ENCODE data around the gene XYLB.

XYLB gene

GRCh38 chr3:38364721-38365400 lies 18.3 kb downstream of the XYLB start:
- no peak for DNase-seq (ENCODE audit: low read depth)

GRCh38 chr3:38365469-38366062 lies 19.0 kb downstream of the XYLB start:
- no peak for DNase-seq (ENCODE audit: low read depth)

- no peak for DNase-seq (ENCODE audit: low read depth)
Observed at GRCh38 chr3:38366082-38366481, 19.5 kb downstream of the XYLB start.

GRCh38 chr3:38367779-38368178 lies 21.2 kb downstream of the XYLB start:
- DNase-seq (ENCODE audit: low read depth): no peak

GRCh38 chr3:38368238-38368637 lies 21.7 kb downstream of the XYLB start:
- no peak for DNase-seq (ENCODE audit: low read depth)

GRCh38 chr3:38369186-38369585 lies 22.6 kb downstream of the XYLB start:
- DNase-seq (ENCODE audit: low read depth): no peak

- DNase-seq (ENCODE audit: low read depth): no peak
Observed at GRCh38 chr3:38370149-38370548, 23.6 kb downstream of the XYLB start.

- DNase-seq (ENCODE audit: low read depth): no peak
Observed at GRCh38 chr3:38370861-38371260, 24.3 kb downstream of the XYLB start.

- DNase-seq (ENCODE audit: low read depth): no peak
Observed at GRCh38 chr3:38371541-38372213, 25.1 kb downstream of the XYLB start.

GRCh38 chr3:38372214-38372601 lies 25.6 kb downstream of the XYLB start:
- DNase-seq (ENCODE audit: low read depth): no peak

- no peak for DNase-seq (ENCODE audit: low read depth)
Observed at GRCh38 chr3:38374221-38374620, 27.6 kb downstream of the XYLB start.

GRCh38 chr3:38375072-38375471 lies 28.5 kb downstream of the XYLB start:
- no peak for DNase-seq (ENCODE audit: low read depth)

- no peak for DNase-seq (ENCODE audit: low read depth)
Observed at GRCh38 chr3:38375488-38376097, 29.0 kb downstream of the XYLB start.

- no peak for DNase-seq (ENCODE audit: low read depth)
Observed at GRCh38 chr3:38376098-38376816, 29.7 kb downstream of the XYLB start.

- no peak for DNase-seq (ENCODE audit: low read depth)
Observed at GRCh38 chr3:38379201-38379770, 32.7 kb downstream of the XYLB start.

GRCh38 chr3:38382506-38383080 lies 36.0 kb downstream of the XYLB start:
- no peak for DNase-seq (ENCODE audit: low read depth)

- no peak for DNase-seq (ENCODE audit: low read depth)
Observed at GRCh38 chr3:38383156-38383875, 36.7 kb downstream of the XYLB start.

GRCh38 chr3:38386992-38387750 lies 40.6 kb downstream of the XYLB start:
- DNase-seq (ENCODE audit: low read depth): no peak

- no peak for DNase-seq (ENCODE audit: low read depth)
Observed at GRCh38 chr3:38387862-38388261, 41.3 kb downstream of the XYLB start.

GRCh38 chr3:38392604-38393163 lies 46.1 kb downstream of the XYLB start:
- no peak for DNase-seq (ENCODE audit: low read depth)
